GM18502 (cell line): ENCODE data around the gene KCND3.

ENCODE experiments used
- ATAC-seq: cut with Tn5 transposase; IDR thresholded peaks from one replicate; pipeline ENCODE4 v1.9.1; 2021; ENCODE audit warnings: mild to moderate bottlenecking; ENCODE audit not compliant: unreplicated experiment, poor library complexity

KCND3 gene

DNA sequence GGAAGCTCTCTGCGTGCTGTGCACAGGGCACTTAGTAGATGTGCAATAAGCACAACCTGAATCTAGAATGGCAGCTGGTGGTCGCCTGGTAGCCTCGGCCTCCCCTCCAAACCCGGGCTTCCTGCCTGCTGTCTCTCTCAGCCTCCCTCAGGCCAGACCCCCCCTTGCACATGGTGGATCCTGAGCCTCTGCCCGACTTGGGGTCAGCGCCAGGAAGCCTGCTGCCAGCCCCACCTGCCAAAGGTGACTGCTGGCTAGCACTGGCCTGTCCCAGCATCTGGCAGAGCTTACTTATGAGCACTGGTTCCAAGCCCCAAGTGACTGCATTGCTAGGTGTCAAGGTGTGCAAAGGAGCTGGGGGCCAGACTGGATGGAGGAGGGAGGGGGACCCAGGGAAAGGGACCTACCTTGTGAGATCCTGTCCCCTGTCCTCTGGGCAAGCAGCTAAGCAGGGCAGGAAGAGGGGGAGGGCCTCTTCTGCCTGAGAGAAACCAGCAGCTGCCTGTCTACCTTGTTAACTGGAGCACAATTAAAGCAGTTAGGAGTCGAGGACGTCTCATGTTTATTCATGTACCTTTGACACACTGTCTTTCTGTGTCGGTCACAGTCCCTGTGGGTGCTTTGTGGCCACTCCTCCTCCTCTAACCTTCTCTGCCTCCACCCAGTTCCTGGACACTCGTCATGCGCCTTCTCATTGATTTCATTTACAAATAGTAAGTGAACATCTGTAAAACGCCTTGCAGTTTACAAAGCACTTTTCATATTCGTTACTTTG, 132.9 kb downstream of the KCND3 start:
- ATAC-seq, result no peak

DNA sequence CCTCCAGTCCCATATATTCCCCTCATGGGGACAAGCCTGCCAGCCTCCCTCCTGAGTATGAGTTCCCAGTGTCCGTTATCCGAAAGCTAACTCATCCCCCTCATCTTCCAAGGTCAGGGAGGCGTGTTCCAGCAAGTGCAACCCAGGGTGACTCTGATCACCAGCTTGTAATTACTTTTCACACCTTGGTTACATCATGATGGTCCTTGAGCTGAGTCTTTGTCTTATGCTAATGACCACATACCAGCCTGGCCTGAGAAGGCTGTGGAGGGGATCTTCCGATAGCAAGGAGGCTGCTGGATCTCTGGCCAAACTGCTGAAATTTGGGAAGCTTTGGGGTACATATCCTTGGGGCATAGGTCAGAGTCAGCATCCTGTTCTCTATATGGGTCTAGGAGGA, 134.2 kb downstream of the KCND3 start:
- no peak for ATAC-seq

- no peak for ATAC-seq
Measured at GRCh38 chr1:111852261-111852721, 137.2 kb downstream of the KCND3 start.

DNA sequence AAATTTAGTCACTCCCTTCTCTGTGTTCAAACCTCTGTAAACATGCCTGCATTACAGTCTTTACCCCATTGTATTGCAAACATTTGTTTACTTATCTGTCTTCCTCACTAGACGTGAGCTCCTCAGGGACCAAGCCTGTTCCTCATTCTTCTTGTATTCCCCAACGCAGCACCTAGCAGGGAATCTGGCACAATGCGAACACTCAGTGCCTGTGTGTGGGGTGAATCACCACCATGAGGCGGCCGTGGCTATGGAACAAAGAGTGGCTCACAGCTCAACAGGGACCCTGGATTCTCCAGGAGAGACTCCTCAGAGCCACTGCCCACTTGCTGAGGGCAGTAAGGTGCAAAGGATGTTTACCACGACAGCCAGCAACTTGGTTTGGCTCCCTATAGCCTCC, 137.9 kb downstream of the KCND3 start:
- ATAC-seq, result no peak

- no peak for ATAC-seq
Measured at GRCh38 chr1:111850109-111850508, 139.4 kb downstream of the KCND3 start.

DNA sequence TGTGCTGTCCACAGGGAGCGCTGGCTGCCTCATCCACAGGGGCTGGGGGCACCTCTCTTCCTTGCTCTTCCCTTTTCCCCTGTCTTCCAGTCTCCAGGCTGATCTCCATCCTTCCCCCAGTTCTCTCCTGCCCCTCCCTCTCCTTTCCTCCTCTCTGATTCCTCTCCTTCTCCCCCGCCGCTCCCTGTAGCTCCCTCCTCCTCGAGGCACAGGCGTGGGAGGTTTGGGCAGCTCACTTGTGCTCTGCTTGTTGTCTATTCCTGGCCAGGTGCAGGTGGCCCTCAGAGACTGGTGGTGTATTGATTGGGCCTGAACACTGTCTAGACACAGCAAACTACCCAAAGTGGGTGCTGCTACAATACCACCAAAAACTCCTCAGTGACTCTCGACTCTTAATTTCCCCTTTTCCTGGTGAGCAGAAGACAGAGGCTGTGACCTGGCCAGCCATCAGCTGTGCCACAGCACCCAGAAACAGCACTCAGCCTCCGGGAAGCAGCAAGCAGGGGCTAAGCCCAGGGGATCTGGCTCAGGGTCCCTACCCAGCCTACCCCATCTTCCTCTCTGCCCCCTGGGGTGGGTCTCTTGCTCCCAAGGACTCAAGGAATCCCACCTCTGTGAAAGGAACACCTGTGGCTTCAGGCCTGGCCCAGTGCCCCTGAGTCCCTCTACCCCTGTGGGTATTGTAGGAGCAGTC, 140.5 kb downstream of the KCND3 start:
- ATAC-seq, result no peak

GRCh38 chr1:111847466-111847865, 142.0 kb downstream of the KCND3 start:
- ATAC-seq, result no peak

- no peak for ATAC-seq
Measured at GRCh38 chr1:111846842-111847241, 142.6 kb downstream of the KCND3 start.

DNA sequence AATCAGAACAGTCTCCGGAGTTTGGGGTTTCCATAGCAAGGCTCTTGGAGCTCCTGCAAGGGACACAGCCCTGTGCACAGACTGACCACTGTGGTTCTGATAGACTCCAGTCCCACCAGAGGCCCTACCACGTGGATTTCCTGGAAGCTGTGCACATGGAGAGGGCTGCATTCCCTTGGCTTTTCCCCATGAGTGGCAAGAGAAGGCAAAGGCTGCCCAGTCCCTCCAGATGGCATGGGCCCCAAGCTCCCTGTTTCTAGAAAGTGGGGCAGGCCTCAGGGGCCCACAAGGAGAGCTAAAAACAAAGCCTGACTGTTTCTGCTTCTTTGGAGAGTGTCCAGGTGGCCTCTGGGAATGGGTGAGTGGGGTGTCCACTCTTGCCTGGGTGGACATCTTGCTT, 146.3 kb downstream of the KCND3 start:
- no peak for ATAC-seq

DNA sequence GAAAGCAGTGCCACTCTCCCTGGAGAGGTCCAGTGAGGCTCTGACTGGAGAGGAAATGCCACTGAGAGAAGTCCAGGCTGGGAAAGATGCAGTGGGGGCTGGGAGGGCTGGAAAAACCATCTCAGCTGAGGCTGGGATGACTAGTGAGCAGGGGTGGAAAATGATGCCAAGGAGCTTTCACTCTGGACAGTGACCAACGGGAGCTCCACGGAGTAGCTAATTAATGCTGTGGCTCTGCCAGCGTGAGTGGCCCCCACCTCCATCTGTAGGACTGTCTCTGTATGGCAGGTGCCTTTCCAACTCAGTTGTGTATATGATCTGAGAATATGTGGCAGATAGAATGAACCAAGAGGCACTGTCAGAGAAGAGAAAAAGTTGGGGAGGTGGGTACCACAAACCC, 147.1 kb downstream of the KCND3 start:
- no peak for ATAC-seq

GRCh38 chr1:111841746-111842145, 147.7 kb downstream of the KCND3 start:
- ATAC-seq, result no peak

DNA sequence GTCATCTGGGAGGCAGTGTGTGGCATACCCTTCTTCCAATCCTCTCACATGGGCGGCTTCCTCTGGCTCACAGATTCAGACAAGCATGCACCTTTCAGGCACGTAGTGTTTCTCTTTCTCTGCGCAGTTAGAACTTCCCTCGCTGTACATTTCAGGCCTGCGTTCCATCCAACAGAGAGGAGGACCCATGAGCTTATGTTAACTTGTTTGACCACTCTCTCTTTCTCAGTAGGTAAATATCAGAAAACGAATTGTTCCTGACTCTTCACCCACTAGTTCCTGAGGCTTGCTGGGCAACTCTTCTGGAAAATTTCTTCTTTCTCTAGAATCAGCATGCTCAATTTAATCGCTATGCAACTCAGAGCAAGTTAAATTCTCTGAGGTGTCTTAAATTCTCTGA, 148.3 kb downstream of the KCND3 start:
- no peak for ATAC-seq

GRCh38 chr1:111837393-111837792, 152.1 kb downstream of the KCND3 start:
- no peak for ATAC-seq

DNA sequence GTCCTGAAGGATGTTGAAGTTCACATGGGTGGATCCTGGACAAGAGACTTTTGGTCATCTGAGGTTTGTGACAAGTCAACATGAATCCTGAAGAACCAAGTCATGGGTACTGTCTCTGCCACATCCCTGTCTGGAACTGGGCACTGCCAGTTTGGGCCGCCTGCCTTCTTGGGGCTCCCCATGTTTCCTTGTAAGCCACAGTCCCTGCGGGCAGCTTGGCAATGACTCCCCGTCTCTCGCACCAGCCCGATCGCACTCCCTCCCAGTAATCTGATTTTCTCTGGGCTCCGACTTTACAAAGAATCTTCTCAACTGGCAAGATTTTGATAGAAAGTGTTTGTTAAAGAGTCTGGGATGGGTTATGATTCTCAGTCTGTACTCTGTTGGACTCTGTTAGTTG, 153.4 kb downstream of the KCND3 start:
- no peak for ATAC-seq

- ATAC-seq, result no peak
Measured at GRCh38 chr1:111835514-111835913, 154.0 kb downstream of the KCND3 start.

GRCh38 chr1:111834956-111835355, 154.5 kb downstream of the KCND3 start:
- no peak for ATAC-seq

DNA sequence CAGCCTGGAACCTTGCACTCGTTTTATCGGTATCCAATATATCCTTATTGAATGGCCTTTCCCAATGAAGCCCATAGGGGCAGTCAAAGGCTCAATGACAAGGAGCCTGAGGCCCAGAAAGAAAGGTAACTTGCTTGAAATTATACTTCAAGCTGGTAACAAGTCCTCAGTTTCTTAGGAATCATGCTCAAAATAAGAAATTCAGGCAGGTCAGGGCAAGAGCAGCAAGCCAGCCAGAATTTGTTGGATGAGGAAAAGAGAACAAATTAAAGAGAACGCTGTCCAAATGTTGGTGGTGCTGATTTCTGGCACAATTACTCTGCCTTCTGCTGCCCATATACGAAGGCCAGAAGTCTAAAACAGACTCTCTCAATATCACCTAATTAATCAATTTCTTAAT, 156.1 kb downstream of the KCND3 start:
- ATAC-seq, result no peak

- no peak for ATAC-seq
Measured at GRCh38 chr1:111832521-111833155, 156.8 kb downstream of the KCND3 start.

DNA sequence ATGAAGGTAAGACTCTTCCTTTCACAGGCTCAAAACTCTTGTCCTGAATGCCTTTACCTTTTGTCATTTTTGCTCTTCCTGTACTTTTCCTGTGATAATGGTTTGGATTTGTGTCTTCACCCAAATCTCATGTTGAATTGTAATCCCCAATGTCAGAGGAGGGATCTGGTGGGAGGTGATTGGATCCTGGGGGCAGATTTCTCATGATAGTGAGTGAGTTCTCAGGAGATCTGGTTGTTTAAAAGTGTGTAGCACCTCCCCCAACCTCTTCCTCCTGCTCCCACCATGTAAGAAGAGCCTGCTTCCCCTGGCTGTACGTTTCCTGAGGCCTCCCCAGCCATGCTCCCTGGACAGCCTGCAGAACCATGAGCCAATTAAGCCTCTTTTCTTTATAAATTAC, 158.3 kb downstream of the KCND3 start:
- ATAC-seq, result no peak

GRCh38 chr1:111827946-111828345, 161.5 kb downstream of the KCND3 start:
- no peak for ATAC-seq

DNA sequence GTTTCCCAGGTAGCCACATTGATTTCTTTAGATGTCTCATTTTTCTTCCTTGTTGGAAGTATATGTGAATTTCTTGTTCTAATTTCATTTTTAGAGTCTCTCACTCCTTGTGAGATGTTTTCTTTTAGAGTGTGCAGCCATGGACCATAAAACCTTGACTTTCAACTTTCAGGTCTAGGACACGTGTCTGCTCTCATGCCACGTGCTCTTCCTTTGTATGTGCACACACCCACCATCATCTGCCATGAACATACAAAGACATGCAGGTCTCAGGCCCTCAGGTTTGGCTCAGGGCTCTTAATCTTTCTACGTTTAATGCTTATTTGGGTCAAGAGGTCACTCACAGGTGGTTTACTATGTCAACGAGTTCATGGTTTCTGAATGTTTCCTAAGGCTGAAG, 163.2 kb downstream of the KCND3 start:
- ATAC-seq, result no peak
